Esophagus muscularis mucosa (tissue), 3 donors: ENCODE results near the gene PLA2G4D.

Experiments
- EP300 ChIP-seq: sonication (generic); formaldehyde crosslinking; IDR thresholded peaks from one replicate; pipeline ENCODE4 v1.6.1; 2017; ENCODE audit warnings: antibody characterized with exemption
- TF ChIP-seq, protein P1 (sequence below), 3 experiments: fragments of 200-600 bp in 2 of 3; fragments of 450-650 bp in 1 of 3; sonication (generic) in 2 of 3; IDR thresholded peaks; one replicate each; pipeline ENCODE4 v1.5.1; 2017 to 2019; ENCODE audit warnings: antibody characterized with exemption in 3 of 3, mild to moderate bottlenecking in 2 of 3, moderate library complexity in 1 of 3

DNA sequence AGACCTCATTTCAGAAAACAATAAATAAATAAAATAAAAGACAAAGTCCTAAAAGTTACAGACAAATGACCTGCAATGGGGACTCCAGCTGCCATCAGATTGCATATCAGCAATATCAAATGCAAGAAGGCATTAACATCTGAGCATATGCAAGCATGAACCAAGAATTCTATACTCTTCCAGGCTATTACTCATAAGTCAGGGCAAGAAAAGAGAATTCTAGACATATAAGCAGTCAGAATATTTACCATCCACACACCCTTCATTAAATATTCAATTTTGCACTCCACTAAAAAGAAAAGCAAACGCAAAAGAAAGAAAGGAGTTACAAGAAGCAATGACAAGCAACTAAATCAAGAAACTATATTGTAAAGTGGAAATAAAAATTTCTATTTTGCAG, 41.0 kb upstream of the PLA2G4D start:
- TF ChIP-seq, protein P1, sequence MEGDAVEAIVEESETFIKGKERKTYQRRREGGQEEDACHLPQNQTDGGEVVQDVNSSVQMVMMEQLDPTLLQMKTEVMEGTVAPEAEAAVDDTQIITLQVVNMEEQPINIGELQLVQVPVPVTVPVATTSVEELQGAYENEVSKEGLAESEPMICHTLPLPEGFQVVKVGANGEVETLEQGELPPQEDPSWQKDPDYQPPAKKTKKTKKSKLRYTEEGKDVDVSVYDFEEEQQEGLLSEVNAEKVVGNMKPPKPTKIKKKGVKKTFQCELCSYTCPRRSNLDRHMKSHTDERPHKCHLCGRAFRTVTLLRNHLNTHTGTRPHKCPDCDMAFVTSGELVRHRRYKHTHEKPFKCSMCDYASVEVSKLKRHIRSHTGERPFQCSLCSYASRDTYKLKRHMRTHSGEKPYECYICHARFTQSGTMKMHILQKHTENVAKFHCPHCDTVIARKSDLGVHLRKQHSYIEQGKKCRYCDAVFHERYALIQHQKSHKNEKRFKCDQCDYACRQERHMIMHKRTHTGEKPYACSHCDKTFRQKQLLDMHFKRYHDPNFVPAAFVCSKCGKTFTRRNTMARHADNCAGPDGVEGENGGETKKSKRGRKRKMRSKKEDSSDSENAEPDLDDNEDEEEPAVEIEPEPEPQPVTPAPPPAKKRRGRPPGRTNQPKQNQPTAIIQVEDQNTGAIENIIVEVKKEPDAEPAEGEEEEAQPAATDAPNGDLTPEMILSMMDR (IDR thresholded peaks at IDR 0.05) = no peak
- no peak for TF ChIP-seq EP300
